ENCODE measurements around the gene HNF4A.

The HNF4A gene

GRCh38 chr20:44436393-44436792 lies 80.9 kb downstream of the HNF4A start:
- in situ Hi-C loops (cut with MboI; ENCODE audit: low sequenced_read_pairs), result no loop called here

GRCh38 chr20:44437497-44437896 lies 82.0 kb downstream of the HNF4A start:
- in situ Hi-C loops (cut with MboI; ENCODE audit: low sequenced_read_pairs), result no loop called here

GRCh38 chr20:44438782-44439181 lies 83.3 kb downstream of the HNF4A start:
- in situ Hi-C loops (cut with MboI; ENCODE audit: low sequenced_read_pairs), result no loop called here

GRCh38 chr20:44439318-44439717 lies 83.8 kb downstream of the HNF4A start:
- in situ Hi-C loops (cut with MboI; ENCODE audit: low sequenced_read_pairs), result no loop called here

- in situ Hi-C loops (cut with MboI; ENCODE audit: low sequenced_read_pairs), result no loop called here
Measured at GRCh38 chr20:44442298-44443070, 87.0 kb downstream of the HNF4A start.

GRCh38 chr20:44445742-44446710 lies 90.5 kb downstream of the HNF4A start:
- in situ Hi-C loops (cut with MboI; ENCODE audit: low sequenced_read_pairs), result no loop called here

GRCh38 chr20:44447827-44448419 lies 92.4 kb downstream of the HNF4A start:
- in situ Hi-C loops (cut with MboI; ENCODE audit: low sequenced_read_pairs), result no loop called here

GRCh38 chr20:44448753-44449546 lies 93.5 kb downstream of the HNF4A start:
- in situ Hi-C loops (cut with MboI; ENCODE audit: low sequenced_read_pairs), result no loop called here

GRCh38 chr20:44449864-44450263 lies 94.4 kb downstream of the HNF4A start:
- in situ Hi-C loops (cut with MboI; ENCODE audit: low sequenced_read_pairs), result no loop called here

GRCh38 chr20:44450281-44450889 lies 94.9 kb downstream of the HNF4A start:
- in situ Hi-C loops (cut with MboI; ENCODE audit: low sequenced_read_pairs), result no loop called here

- in situ Hi-C loops (cut with MboI; ENCODE audit: low sequenced_read_pairs), result no loop called here
Measured at GRCh38 chr20:44450903-44451450, 95.5 kb downstream of the HNF4A start.

GRCh38 chr20:44454306-44454963 lies 98.9 kb downstream of the HNF4A start:
- in situ Hi-C loops (cut with MboI; ENCODE audit: low sequenced_read_pairs), result no loop called here

- in situ Hi-C loops (cut with MboI; ENCODE audit: low sequenced_read_pairs), result no loop called here
Measured at GRCh38 chr20:44455126-44455525, 99.6 kb downstream of the HNF4A start.

- in situ Hi-C loops (cut with MboI; ENCODE audit: low sequenced_read_pairs), result no loop called here
Measured at GRCh38 chr20:44456611-44457010, 101.1 kb downstream of the HNF4A start.

GRCh38 chr20:44457016-44457415 lies 101.5 kb downstream of the HNF4A start:
- in situ Hi-C loops (cut with MboI; ENCODE audit: low sequenced_read_pairs), result no loop called here

GRCh38 chr20:44459271-44459670 lies 103.8 kb downstream of the HNF4A start:
- in situ Hi-C loops (cut with MboI; ENCODE audit: low sequenced_read_pairs), result no loop called here

GRCh38 chr20:44460795-44461141 lies 105.3 kb downstream of the HNF4A start:
- in situ Hi-C loops (cut with MboI; ENCODE audit: low sequenced_read_pairs), result loop anchor here (10.0 kb wide), 1 partner anchor 246 kb away; the partner anchor contains the start of gene OSER1

- in situ Hi-C loops (cut with MboI; ENCODE audit: low sequenced_read_pairs), result loop anchor here (10.0 kb wide), 1 partner anchor 246 kb away; the partner anchor contains the start of gene OSER1
Measured at GRCh38 chr20:44461142-44461802, 105.8 kb downstream of the HNF4A start.

- in situ Hi-C loops (cut with MboI; ENCODE audit: low sequenced_read_pairs), result loop anchor here (10.0 kb wide), 1 partner anchor 247 kb away; the partner anchor contains the start of gene OSER1
Measured at GRCh38 chr20:44461803-44462174, 106.3 kb downstream of the HNF4A start.
